KMS-11 (cell line): ENCODE measurements around the gene REPS1.
A peak's percentile ranks its signal among the peaks of the same experiment; 100 is the strongest.

Experiments used
- H2AFZ ChIP-seq: fragments of 200-600 bp; sonication (generic); 2 replicates; pipeline ENCODE4 v1.6.1; 2016; ENCODE audit warnings: antibody characterized with exemption, mixed run types, low read depth
- H3K27ac ChIP-seq: fragments of 200-600 bp; sonication (generic); 2 replicates; pipeline ENCODE4 v1.6.1; 2016; ENCODE audit warnings: mild to moderate bottlenecking, mixed run types
- H3K27me3 ChIP-seq: fragments of 200-600 bp; sonication (generic); 2 replicates; pipeline ENCODE4 v1.6.1; 2017; ENCODE audit warnings: mild to moderate bottlenecking, low read depth, mixed run types, moderate library complexity; ENCODE audit not compliant: insufficient read depth
- H3K36me3 ChIP-seq: fragments of 200-600 bp; sonication (generic); 2 replicates; pipeline ENCODE4 v1.6.1; 2017; ENCODE audit warnings: mild to moderate bottlenecking, mixed run types; ENCODE audit not compliant: insufficient read depth
- H3K4me1 ChIP-seq: fragments of 200-600 bp; sonication (generic); 2 replicates; pipeline ENCODE4 v1.6.1; 2016; ENCODE audit warnings: mild to moderate bottlenecking, low read depth, mixed run types; ENCODE audit not compliant: poor library complexity, severe bottlenecking
- H3K4me2 ChIP-seq: fragments of 200-600 bp; sonication (generic); 2 replicates; pipeline ENCODE4 v1.7.0; 2016; ENCODE audit warnings: mild to moderate bottlenecking, mixed run types
- H3K4me3 ChIP-seq: fragments of 200-600 bp; sonication (generic); IDR thresholded peaks from 2 replicates; pipeline ENCODE4 v1.6.1; 2017; ENCODE audit warnings: low read depth, low read length, mixed read lengths; ENCODE audit not compliant: insufficient read depth
- H3K79me2 ChIP-seq: fragments of 200-600 bp; sonication (generic); 2 replicates; pipeline ENCODE4 v1.6.1; 2016; ENCODE audit warnings: low read depth, mixed run types; ENCODE audit not compliant: insufficient read depth
- H3K9ac ChIP-seq: fragments of 200-600 bp; sonication (generic); 2 replicates; pipeline ENCODE4 v1.6.1; 2016; ENCODE audit warnings: mild to moderate bottlenecking, mixed run types
- H4K20me1 ChIP-seq: fragments of 200-600 bp; sonication (generic); 2 replicates; pipeline ENCODE4 v1.6.1; 2016; ENCODE audit warnings: mild to moderate bottlenecking, mixed run types; ENCODE audit not compliant: insufficient read depth
- TF ChIP-seq, protein P1 (sequence below): fragments of 200-600 bp; sonication (generic); conservative IDR thresholded peaks from 2 replicates; pipeline ENCODE4 v1.6.1; 2017; ENCODE audit warnings: low read depth, mild to moderate bottlenecking, antibody characterized with exemption, low read length, moderate library complexity, mixed read lengths

The REPS1 gene

DNA sequence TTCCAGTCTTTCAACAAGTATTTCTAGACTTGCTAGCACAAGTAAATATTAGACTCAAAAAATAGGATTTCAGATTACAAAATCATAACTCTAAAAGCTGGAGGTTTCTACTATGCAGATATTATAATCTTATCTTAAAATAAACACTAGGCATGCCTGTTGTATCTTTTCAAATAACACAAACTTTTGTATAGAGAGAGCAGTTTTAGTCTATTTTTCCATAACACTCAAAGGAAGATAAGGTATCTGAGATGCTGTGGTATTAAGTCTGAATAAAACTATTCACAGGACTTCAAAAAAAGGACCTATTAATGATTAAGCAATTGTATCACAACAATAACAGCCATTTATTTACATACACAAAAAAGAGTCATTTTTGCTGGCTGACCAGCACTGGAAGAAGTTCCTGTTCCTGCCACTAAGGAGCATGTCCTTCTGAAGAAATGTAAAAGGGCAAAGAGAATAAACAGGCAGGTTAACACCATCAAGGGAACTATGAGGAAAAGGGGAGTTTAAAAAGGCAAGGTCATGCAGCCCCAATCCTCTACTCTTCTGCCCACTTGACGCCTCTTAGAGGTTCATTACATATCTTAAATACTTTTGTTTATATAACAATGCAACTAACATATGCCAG, 39.4 kb downstream of the REPS1 start:
- H4K20me1 ChIP-seq: no peaks in the 10 kb centered on the region; the same call in 1 of the 2 replicates
- peaks cover 25% of the 10 kb centered on the region for H3K79me2 ChIP-seq

DNA sequence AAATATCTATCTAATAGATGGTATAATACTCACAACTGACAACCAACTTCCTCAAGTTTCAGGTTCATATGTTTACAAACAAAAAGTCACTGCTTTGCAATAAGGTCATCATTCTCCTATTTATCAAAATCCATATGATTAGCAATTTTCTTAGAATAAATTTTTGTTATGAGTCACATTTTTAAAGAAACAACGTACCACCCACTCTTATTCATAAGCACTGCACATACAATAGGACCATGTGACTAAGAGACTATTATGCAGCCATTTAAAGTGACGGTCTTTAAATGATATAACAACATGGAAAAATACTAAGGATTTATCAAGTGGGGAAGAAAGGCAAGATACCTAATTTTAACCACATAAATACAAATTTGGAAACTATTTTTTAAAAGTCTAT, 40.0 kb downstream of the REPS1 start:
- Histone ChIP-seq H3K9ac (no peak overlapping the region), H3K4me1 (peaks cover 21% of the 10 kb centered on the region), H2AFZ (no peak overlapping the region), H3K27me3 (no peaks in the 10 kb centered on the region), H4K20me1 (no peaks in the 10 kb centered on the region; the same call in 1 of the 2 replicates), H3K4me3 (no peak overlapping the region), H3K79me2 (peaks cover 18% of the 10 kb centered on the region), H3K36me3 (no peaks in the 10 kb centered on the region), H3K4me2 (no peak overlapping the region), H3K27ac (no peak overlapping the region)
- TF ChIP-seq, protein P1, sequence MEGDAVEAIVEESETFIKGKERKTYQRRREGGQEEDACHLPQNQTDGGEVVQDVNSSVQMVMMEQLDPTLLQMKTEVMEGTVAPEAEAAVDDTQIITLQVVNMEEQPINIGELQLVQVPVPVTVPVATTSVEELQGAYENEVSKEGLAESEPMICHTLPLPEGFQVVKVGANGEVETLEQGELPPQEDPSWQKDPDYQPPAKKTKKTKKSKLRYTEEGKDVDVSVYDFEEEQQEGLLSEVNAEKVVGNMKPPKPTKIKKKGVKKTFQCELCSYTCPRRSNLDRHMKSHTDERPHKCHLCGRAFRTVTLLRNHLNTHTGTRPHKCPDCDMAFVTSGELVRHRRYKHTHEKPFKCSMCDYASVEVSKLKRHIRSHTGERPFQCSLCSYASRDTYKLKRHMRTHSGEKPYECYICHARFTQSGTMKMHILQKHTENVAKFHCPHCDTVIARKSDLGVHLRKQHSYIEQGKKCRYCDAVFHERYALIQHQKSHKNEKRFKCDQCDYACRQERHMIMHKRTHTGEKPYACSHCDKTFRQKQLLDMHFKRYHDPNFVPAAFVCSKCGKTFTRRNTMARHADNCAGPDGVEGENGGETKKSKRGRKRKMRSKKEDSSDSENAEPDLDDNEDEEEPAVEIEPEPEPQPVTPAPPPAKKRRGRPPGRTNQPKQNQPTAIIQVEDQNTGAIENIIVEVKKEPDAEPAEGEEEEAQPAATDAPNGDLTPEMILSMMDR: no peak

More for the DNA sequence above, 39.4 kb downstream of the REPS1 start:
- H3K27ac ChIP-seq: no peak overlapping the region
- H3K4me3 ChIP-seq: no peak overlapping the region
- H3K9ac ChIP-seq: no peak overlapping the region
- H3K36me3 ChIP-seq: no peaks in the 10 kb centered on the region
- H3K27me3 ChIP-seq: no peaks in the 10 kb centered on the region
- H3K4me1 ChIP-seq: peaks cover 24% of the 10 kb centered on the region
- no peak overlapping the region for H2AFZ ChIP-seq
- H3K4me2 ChIP-seq: no peak overlapping the region
- TF ChIP-seq, protein P1: no peak

DNA sequence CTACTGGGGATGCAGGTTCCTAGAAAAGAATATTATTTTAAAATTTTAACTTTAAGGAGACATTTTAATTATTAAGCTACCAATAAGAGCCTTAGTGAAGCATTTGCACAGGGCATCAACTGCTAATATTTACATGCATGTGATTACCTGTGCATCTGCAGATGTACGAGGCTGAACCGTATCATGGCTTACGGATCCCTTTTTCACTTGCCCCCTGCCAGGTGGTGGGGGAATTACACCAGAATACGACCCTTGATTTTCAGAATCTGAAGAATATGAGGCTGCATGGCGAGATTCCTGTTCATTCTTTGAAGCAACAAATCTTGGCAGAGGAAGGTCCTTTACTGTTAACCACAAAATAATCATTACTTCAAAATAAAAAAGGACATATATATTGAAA, 42.7 kb downstream of the REPS1 start:
- Histone ChIP-seq H3K36me3 (no peaks in the 10 kb centered on the region), H3K4me1 (peaks cover 21% of the 10 kb centered on the region), H3K27ac (no peak overlapping the region; the same call in 1 of the 2 replicates), H3K4me2 (no peak overlapping the region), H2AFZ (no peak overlapping the region), H3K9ac (no peak overlapping the region), H3K4me3 (no peak overlapping the region), H3K27me3 (no peaks in the 10 kb centered on the region), H4K20me1 (no peaks in the 10 kb centered on the region; the same call in 1 of the 2 replicates), H3K79me2 (no peaks in the 10 kb centered on the region; the same call in 1 of the 2 replicates)
- TF ChIP-seq, protein P1: no peak

DNA sequence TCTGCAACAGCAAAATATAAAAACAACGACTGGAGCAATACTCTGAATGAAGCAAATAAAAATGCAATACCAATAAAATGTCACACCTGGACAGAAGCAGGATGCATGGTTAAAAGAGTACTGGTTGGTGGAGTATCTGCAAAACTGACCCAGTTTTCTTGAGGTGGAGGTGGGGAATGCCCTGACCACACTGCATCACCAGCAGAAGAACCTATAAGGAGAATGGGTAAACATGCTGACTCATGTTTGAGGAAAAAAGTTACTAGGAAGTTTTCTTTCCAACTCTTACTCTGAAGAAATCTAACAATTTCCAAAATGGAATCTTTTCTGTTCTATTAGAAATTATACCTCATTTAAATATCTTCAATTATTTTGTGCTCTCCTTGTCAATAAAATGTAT, 43.6 kb downstream of the REPS1 start:
- no peaks in the 10 kb centered on the region for H3K36me3 ChIP-seq
- H2AFZ ChIP-seq: no peak overlapping the region
- TF ChIP-seq, protein P1: no peak
- H3K4me1 ChIP-seq: peaks cover 21% of the 10 kb centered on the region
- no peaks in the 10 kb centered on the region; the same call in 1 of the 2 replicates for H3K79me2 ChIP-seq
- no peak overlapping the region for H3K4me3 ChIP-seq
- H3K4me2 ChIP-seq: peak overlapping the region; percentile 59
- H3K27me3 ChIP-seq: no peaks in the 10 kb centered on the region
- H4K20me1 ChIP-seq: no peaks in the 10 kb centered on the region; the same call in 1 of the 2 replicates
- H3K9ac ChIP-seq: no peak overlapping the region; the same call in 1 of the 2 replicates
- H3K27ac ChIP-seq: peak overlapping the region; percentile 56; the same call in 1 of the 2 replicates
